ENCODE data around the gene MLXIPL.

DNA sequence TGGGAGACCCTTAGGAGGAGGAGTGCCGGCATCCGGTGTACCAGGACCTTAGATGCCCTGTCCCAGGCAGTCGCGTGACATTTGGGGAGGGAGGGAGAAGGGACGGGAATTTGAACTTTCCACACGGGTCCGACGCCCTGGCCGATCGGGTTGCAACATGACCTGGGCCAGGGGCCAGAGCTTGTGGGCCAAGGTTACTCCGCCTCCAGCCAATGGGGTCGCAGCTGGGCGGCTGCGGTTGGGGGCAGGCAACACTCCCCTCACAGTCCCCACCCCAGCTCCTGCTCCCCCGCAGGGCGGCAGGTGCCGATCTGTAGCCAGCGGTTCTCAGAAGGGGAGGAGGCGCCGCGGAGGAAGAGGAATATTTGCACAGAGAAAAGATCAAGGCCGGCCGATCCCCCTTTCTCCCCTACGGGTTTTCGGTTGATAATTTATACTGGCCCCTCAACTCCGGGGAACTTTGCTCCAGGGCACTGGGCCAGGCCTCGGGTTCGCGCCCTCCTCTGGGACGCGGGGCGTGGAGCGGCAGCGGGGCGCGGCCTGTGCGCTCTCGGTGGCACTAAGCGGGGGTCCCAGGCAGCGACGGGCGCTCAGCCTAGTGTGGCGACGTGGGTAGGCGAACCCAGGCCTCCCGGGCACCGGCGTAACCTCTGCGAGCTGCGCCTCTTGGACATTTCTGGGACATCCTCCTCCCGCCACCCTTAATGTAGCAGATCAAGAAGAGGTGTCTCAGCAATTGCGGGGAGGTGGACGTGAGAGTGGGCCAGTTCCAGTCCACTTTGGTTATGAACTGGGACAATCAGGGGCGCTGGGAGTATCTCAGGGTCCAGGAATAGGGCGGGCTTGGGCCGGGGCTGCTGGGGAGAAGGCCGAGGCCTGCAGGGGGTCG, 1.2 kb downstream of the MLXIPL start:
- TF ChIP-seq YY1 (IDR thresholded peaks at IDR 0.05; ENCODE audit: insufficient read depth, insufficient read length) (no peak), ZNF274 (IDR thresholded peaks at IDR 0.05; ENCODE audit: low read depth, low read length) (no peak), SUZ12 (IDR thresholded peaks at IDR 0.05; ENCODE audit: extremely low read depth, insufficient read depth, insufficient read length) (no peak)

Data from NT2/D1 (cell line).